Astrocyte of the cerebellum (primary cell): ENCODE results near the gene PRSS27.

ENCODE experiments used
- DNase-seq: peaks from one replicate; pipeline ENCODE4 v3.0.0-alpha.2; 2011; ENCODE audit warnings: low read depth
- H3K4me3 ChIP-seq: 2 replicates; pipeline ENCODE4 v1.5.1; 2011; ENCODE audit warnings: mild to moderate bottlenecking, low read depth, low read length, moderate library complexity
- CTCF ChIP-seq: IDR thresholded peaks from 2 replicates; pipeline ENCODE4 v1.5.1; 2012; ENCODE audit warnings: low read length, low read depth, moderate library complexity, mild to moderate bottlenecking; ENCODE audit errors: missing control alignments
- in situ Hi-C: cut with HindIII; loops from 2 replicates; pipeline ENCODE4 v1.10.0; 2017; ENCODE audit warnings: low sequenced_read_pairs

The PRSS27 gene

GRCh38 chr16:2761472-2761871 is 41.4 kb upstream of the PRSS27 start:
- in situ Hi-C loops: no loop called here
- H3K4me3 ChIP-seq: no peak overlapping the region
- DNase-seq: no peak
- no peak for TF ChIP-seq CTCF

- in situ Hi-C loops: no loop called here
- TF ChIP-seq CTCF: no peak
- no peak overlapping the region for H3K4me3 ChIP-seq
- no peak for DNase-seq
Measured at GRCh38 chr16:2757344-2757743, 37.3 kb upstream of the PRSS27 start.

GRCh38 chr16:2756288-2757015 is 36.4 kb upstream of the PRSS27 start:
- DNase-seq: no peak
- in situ Hi-C loops: no loop called here
- H3K4me3 ChIP-seq: no peak overlapping the region
- TF ChIP-seq CTCF: no peak

- in situ Hi-C loops: no loop called here
- no peak for DNase-seq
- peak overlapping the region; percentile 93 for H3K4me3 ChIP-seq
- TF ChIP-seq CTCF: no peak
Measured at GRCh38 chr16:2755158-2755557, 35.1 kb upstream of the PRSS27 start.

- no peak for TF ChIP-seq CTCF
- in situ Hi-C loops: no loop called here
- peak overlapping the region; percentile 93 for H3K4me3 ChIP-seq
- no peak for DNase-seq
Measured at GRCh38 chr16:2753733-2754020, 33.7 kb upstream of the PRSS27 start.

GRCh38 chr16:2752850-2753732 is 33.1 kb upstream of the PRSS27 start:
- TF ChIP-seq CTCF: no peak
- peak overlapping the region; percentile 93 for H3K4me3 ChIP-seq
- in situ Hi-C loops: no loop called here
- peak; percentile 37 for DNase-seq
